NB4 (cell line): ENCODE results near the gene SMIM29.

ENCODE experiments used
- TF ChIP-seq, protein P1 (sequence below): IDR thresholded peaks from 2 replicates; pipeline ENCODE4 v1.6.1; 2011; ENCODE audit warnings: low read depth, low read length
- TF ChIP-seq, protein P2 (sequence below): IDR thresholded peaks from one replicate; pipeline ENCODE4 v1.5.1; 2012; ENCODE audit warnings: low read depth, low read length

DNA sequence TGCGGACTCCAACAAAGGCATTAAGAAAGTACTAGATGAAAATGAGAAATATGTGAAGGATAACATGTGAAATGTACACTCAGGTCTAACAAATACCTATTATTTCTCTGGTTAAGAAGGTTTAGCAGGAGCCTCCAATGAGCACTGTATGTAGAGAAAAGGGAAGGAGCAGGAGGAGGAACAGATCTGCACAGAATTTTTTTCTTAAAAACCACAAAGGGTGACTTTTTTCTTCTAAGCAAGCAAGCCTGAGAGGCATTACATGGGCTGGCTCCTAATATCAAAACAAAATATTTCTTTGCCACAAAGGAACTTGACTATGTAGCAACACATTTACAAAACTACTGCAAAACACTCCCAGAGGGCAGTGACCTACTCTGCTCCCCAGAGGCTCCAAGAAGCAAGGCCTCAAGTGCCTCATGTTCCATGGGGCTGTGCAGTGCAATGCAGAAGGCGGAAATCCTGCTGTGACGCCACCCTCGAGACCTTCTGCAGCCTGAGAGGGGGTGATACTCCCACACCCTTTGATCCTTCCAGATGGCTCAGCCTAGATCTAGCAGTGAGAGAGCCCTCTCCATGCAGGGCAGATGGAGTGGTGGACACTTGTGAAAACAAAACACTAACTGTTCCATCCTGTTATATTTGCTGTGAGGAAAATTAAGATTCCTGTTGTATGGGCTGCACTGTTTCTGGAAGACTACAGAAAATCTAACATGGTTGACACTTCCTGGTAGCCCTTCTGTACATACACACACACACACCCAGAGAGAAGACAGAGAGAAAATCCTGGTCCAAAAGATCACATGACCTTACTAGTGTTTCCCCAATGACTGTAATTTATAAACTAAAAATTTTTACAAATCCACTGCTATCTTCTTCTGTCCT is 36.0 kb upstream of the SMIM29 start:
- TF ChIP-seq, protein P1, sequence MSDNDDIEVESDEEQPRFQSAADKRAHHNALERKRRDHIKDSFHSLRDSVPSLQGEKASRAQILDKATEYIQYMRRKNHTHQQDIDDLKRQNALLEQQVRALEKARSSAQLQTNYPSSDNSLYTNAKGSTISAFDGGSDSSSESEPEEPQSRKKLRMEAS, result peak; percentile 93
- TF ChIP-seq, protein P2, sequence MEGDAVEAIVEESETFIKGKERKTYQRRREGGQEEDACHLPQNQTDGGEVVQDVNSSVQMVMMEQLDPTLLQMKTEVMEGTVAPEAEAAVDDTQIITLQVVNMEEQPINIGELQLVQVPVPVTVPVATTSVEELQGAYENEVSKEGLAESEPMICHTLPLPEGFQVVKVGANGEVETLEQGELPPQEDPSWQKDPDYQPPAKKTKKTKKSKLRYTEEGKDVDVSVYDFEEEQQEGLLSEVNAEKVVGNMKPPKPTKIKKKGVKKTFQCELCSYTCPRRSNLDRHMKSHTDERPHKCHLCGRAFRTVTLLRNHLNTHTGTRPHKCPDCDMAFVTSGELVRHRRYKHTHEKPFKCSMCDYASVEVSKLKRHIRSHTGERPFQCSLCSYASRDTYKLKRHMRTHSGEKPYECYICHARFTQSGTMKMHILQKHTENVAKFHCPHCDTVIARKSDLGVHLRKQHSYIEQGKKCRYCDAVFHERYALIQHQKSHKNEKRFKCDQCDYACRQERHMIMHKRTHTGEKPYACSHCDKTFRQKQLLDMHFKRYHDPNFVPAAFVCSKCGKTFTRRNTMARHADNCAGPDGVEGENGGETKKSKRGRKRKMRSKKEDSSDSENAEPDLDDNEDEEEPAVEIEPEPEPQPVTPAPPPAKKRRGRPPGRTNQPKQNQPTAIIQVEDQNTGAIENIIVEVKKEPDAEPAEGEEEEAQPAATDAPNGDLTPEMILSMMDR, result no peak
